Measurements from ENCODE around the gene RALY.

The RALY gene

GRCh38 chr20:33992923-33993575 is 662 bp upstream of the RALY start:
- Histone ChIP-seq H3K4me3 (ENCODE audit: low read length) (peak overlapping the region; percentile 97), H3K27me3 (ENCODE audit: insufficient read depth, low read length) (no peaks in the 10 kb centered on the region), H3K9me3 (ENCODE audit: low read length) (no peaks in the 10 kb centered on the region), H3K4me1 (ENCODE audit: insufficient read depth, low read length) (peaks cover 32% of the 10 kb centered on the region), H3K36me3 (ENCODE audit: insufficient read depth, low read length) (peaks cover 6% of the 10 kb centered on the region), H2AFZ (ENCODE audit: low read depth, low read length) (peak overlapping the region; percentile 64)

GRCh38 chr20:33994222-33994913 is 657 bp downstream of the RALY start:
- Histone ChIP-seq H3K27me3 (ENCODE audit: insufficient read depth, low read length) (no peaks in the 10 kb centered on the region), H3K4me3 (ENCODE audit: low read length) (peak overlapping the region; percentile 97), H3K4me1 (ENCODE audit: insufficient read depth, low read length) (peaks cover 32% of the 10 kb centered on the region), H3K9me3 (ENCODE audit: low read length) (no peaks in the 10 kb centered on the region), H3K36me3 (ENCODE audit: insufficient read depth, low read length) (peaks cover 6% of the 10 kb centered on the region), H2AFZ (ENCODE audit: low read depth, low read length) (peak overlapping the region; percentile 58)

GRCh38 chr20:33995053-33995831 is 1.5 kb downstream of the RALY start:
- no peaks in the 10 kb centered on the region for H3K27me3 ChIP-seq (ENCODE audit: insufficient read depth, low read length)
- H3K36me3 ChIP-seq (ENCODE audit: insufficient read depth, low read length), result peaks cover 6% of the 10 kb centered on the region
- H3K4me1 ChIP-seq (ENCODE audit: insufficient read depth, low read length), result peaks cover 32% of the 10 kb centered on the region
- peak overlapping the region; percentile 97 for H3K4me3 ChIP-seq (ENCODE audit: low read length)
- no peaks in the 10 kb centered on the region for H3K9me3 ChIP-seq (ENCODE audit: low read length)
- H2AFZ ChIP-seq (ENCODE audit: low read depth, low read length), result no peak overlapping the region

- peaks cover 24% of the 10 kb centered on the region for H3K4me1 ChIP-seq (ENCODE audit: insufficient read depth, low read length)
- H3K9me3 ChIP-seq (ENCODE audit: low read length), result no peaks in the 10 kb centered on the region
- H3K4me3 ChIP-seq (ENCODE audit: low read length), result no peak overlapping the region
- no peak overlapping the region for H2AFZ ChIP-seq (ENCODE audit: low read depth, low read length)
- H3K27me3 ChIP-seq (ENCODE audit: insufficient read depth, low read length), result no peaks in the 10 kb centered on the region
- peaks cover 6% of the 10 kb centered on the region for H3K36me3 ChIP-seq (ENCODE audit: insufficient read depth, low read length)
Observed at GRCh38 chr20:33999025-33999649, 5.4 kb downstream of the RALY start.

- Histone ChIP-seq H3K36me3 (ENCODE audit: insufficient read depth, low read length) (peaks cover 6% of the 10 kb centered on the region), H3K4me3 (ENCODE audit: low read length) (no peak overlapping the region), H3K9me3 (ENCODE audit: low read length) (no peaks in the 10 kb centered on the region), H3K4me1 (ENCODE audit: insufficient read depth, low read length) (peaks cover 9% of the 10 kb centered on the region), H3K27me3 (ENCODE audit: insufficient read depth, low read length) (no peaks in the 10 kb centered on the region), H2AFZ (ENCODE audit: low read depth, low read length) (no peak overlapping the region)
Observed at GRCh38 chr20:34001378-34001777, 7.7 kb downstream of the RALY start.

- Histone ChIP-seq H3K4me3 (ENCODE audit: low read length) (no peak overlapping the region), H3K27me3 (ENCODE audit: insufficient read depth, low read length) (no peaks in the 10 kb centered on the region), H3K4me1 (ENCODE audit: insufficient read depth, low read length) (no peaks in the 10 kb centered on the region), H2AFZ (ENCODE audit: low read depth, low read length) (no peak overlapping the region), H3K36me3 (ENCODE audit: insufficient read depth, low read length) (no peaks in the 10 kb centered on the region), H3K9me3 (ENCODE audit: low read length) (no peaks in the 10 kb centered on the region)
Observed at GRCh38 chr20:34004227-34004626, 10.5 kb downstream of the RALY start.

GRCh38 chr20:34004790-34005457 is 11.2 kb downstream of the RALY start:
- Histone ChIP-seq H3K4me1 (ENCODE audit: insufficient read depth, low read length) (peaks cover 1% of the 10 kb centered on the region), H2AFZ (ENCODE audit: low read depth, low read length) (no peak overlapping the region), H3K36me3 (ENCODE audit: insufficient read depth, low read length) (no peaks in the 10 kb centered on the region), H3K9me3 (ENCODE audit: low read length) (no peaks in the 10 kb centered on the region), H3K27me3 (ENCODE audit: insufficient read depth, low read length) (no peaks in the 10 kb centered on the region), H3K4me3 (ENCODE audit: low read length) (no peak overlapping the region)

GRCh38 chr20:34006619-34007018 is 12.9 kb downstream of the RALY start:
- Histone ChIP-seq H2AFZ (ENCODE audit: low read depth, low read length) (no peak overlapping the region), H3K4me1 (ENCODE audit: insufficient read depth, low read length) (peaks cover 8% of the 10 kb centered on the region), H3K36me3 (ENCODE audit: insufficient read depth, low read length) (no peaks in the 10 kb centered on the region), H3K9me3 (ENCODE audit: low read length) (no peaks in the 10 kb centered on the region), H3K27me3 (ENCODE audit: insufficient read depth, low read length) (no peaks in the 10 kb centered on the region), H3K4me3 (ENCODE audit: low read length) (no peak overlapping the region)

GRCh38 chr20:34008477-34008876 is 14.8 kb downstream of the RALY start:
- Histone ChIP-seq H3K9me3 (ENCODE audit: low read length) (no peaks in the 10 kb centered on the region), H3K36me3 (ENCODE audit: insufficient read depth, low read length) (no peaks in the 10 kb centered on the region), H3K4me1 (ENCODE audit: insufficient read depth, low read length) (peaks cover 10% of the 10 kb centered on the region), H3K27me3 (ENCODE audit: insufficient read depth, low read length) (no peaks in the 10 kb centered on the region), H3K4me3 (ENCODE audit: low read length) (no peak overlapping the region), H2AFZ (ENCODE audit: low read depth, low read length) (no peak overlapping the region)

- Histone ChIP-seq H3K9me3 (ENCODE audit: low read length) (no peaks in the 10 kb centered on the region), H3K27me3 (ENCODE audit: insufficient read depth, low read length) (no peaks in the 10 kb centered on the region), H3K36me3 (ENCODE audit: insufficient read depth, low read length) (no peaks in the 10 kb centered on the region), H3K4me3 (ENCODE audit: low read length) (no peak overlapping the region), H2AFZ (ENCODE audit: low read depth, low read length) (no peak overlapping the region), H3K4me1 (ENCODE audit: insufficient read depth, low read length) (peaks cover 10% of the 10 kb centered on the region)
Observed at GRCh38 chr20:34010405-34010931, 16.8 kb downstream of the RALY start.

GRCh38 chr20:34011275-34011674 is 17.6 kb downstream of the RALY start:
- Histone ChIP-seq H3K9me3 (ENCODE audit: low read length) (no peaks in the 10 kb centered on the region), H3K36me3 (ENCODE audit: insufficient read depth, low read length) (no peaks in the 10 kb centered on the region), H3K4me3 (ENCODE audit: low read length) (no peak overlapping the region), H3K4me1 (ENCODE audit: insufficient read depth, low read length) (peaks cover 10% of the 10 kb centered on the region), H3K27me3 (ENCODE audit: insufficient read depth, low read length) (no peaks in the 10 kb centered on the region), H2AFZ (ENCODE audit: low read depth, low read length) (no peak overlapping the region)

- peaks cover 10% of the 10 kb centered on the region for H3K4me1 ChIP-seq (ENCODE audit: insufficient read depth, low read length)
Observed at GRCh38 chr20:34012330-34012729, 18.6 kb downstream of the RALY start.

More at GRCh38 chr20:34012330-34012729, 18.6 kb downstream of the RALY start:
- Histone ChIP-seq H3K27me3 (ENCODE audit: insufficient read depth, low read length) (no peaks in the 10 kb centered on the region), H3K4me3 (ENCODE audit: low read length) (no peak overlapping the region), H3K9me3 (ENCODE audit: low read length) (no peaks in the 10 kb centered on the region), H2AFZ (ENCODE audit: low read depth, low read length) (no peak overlapping the region), H3K36me3 (ENCODE audit: insufficient read depth, low read length) (no peaks in the 10 kb centered on the region)

All from neuron (in vitro differentiated cells).